NCI-H446 (cell line): ENCODE data around the gene DGKQ.
A peak's percentile ranks its signal among the peaks of the same experiment; 100 is the strongest.
"Not testable (repeated sequence)": the region's sequence is repeated elsewhere in the genome, so short reads cannot be mapped to it uniquely, and the experiment has no call there.

Experiments used
- DNase-seq, 2 experiments: peaks; one replicate each; lab custom pipeline; 2025; lab: John Stamatoyannopoulos, UW

Gene DGKQ

GRCh38 chr4:993111-994029, 20.0 kb upstream of the DGKQ start, which contains the start of gene SLC26A1:
TSS of gene SLC26A1 (minus strand) at chr4:993404. CDS start at chr4:991703, 1,701 bp downstream.
- DNase-seq = no peak

GRCh38 chr4:992297-993110, 19.1 kb upstream of the DGKQ start:
- DNase-seq = no peak

GRCh38 chr4:991451-992296, 18.3 kb upstream of the DGKQ start:
- no peak for DNase-seq

- no peak for DNase-seq
These were observed 17.5 kb upstream of the DGKQ start for GRCh38 chr4:990746-991367.

- no peak for DNase-seq
These were observed 16.5 kb upstream of the DGKQ start for GRCh38 chr4:989722-990471.

- DNase-seq = no peak
These were observed 15.7 kb upstream of the DGKQ start for GRCh38 chr4:988726-989721.

- no peak for DNase-seq
These were observed 14.5 kb upstream of the DGKQ start for GRCh38 chr4:987624-988513.

GRCh38 chr4:986879-987623, 13.7 kb upstream of the DGKQ start, which contains the start of gene IDUA:
TSS of gene IDUA (plus strand) at chr4:987044. CDS start at chr4:987085, 41 bp downstream.
- peak in 1 of 2 experiments; percentile 35 for DNase-seq

GRCh38 chr4:986428-986878, 13.1 kb upstream of the DGKQ start:
- DNase-seq = no peak

GRCh38 chr4:985123-985830, 11.9 kb upstream of the DGKQ start:
- DNase-seq = no peak

GRCh38 chr4:984336-985054, 11.1 kb upstream of the DGKQ start:
- no peak for DNase-seq

- no peak for DNase-seq
These were observed 9.4 kb upstream of the DGKQ start for GRCh38 chr4:982814-983213.

- no peak for DNase-seq
These were observed 8.9 kb upstream of the DGKQ start for GRCh38 chr4:982291-982690.

GRCh38 chr4:978957-979701, 5.8 kb upstream of the DGKQ start:
- DNase-seq = no peak

GRCh38 chr4:976016-976415, 2.6 kb upstream of the DGKQ start:
- DNase-seq = not testable (repeated sequence)
